Measurements from ENCODE around the gene ARL5C.
A peak's percentile ranks its signal among the peaks of the same experiment; 100 is the strongest.

Gene ARL5C

GRCh38 chr17:39208893-39209292 lies 42.9 kb upstream of the ARL5C start:
- TF ChIP-seq CTCF (IDR thresholded peaks at IDR 0.05; ENCODE audit: control extremely low read depth, extremely low read depth, low read depth, missing control alignments): no peak
- DNase-seq (ENCODE audit: extremely low spot score): peak; percentile 66
- CTCF ChIA-PET: interaction anchor here (0.9 to 8.7 kb wide), 10 partner anchors 10 to 185 kb away, joined by 3 to 151 read pairs (median 5); no protein-coding TSS in a partner anchor
- POLR2A ChIA-PET: interaction anchor here (1.0 kb wide), 1 partner anchor 9 kb away, joined by 8 read pairs; the partner anchor contains the start of gene RPL19

GRCh38 chr17:39208136-39208535 lies 42.2 kb upstream of the ARL5C start:
- ChIA-PET POLR2A (interaction anchor here (0.7 kb wide), 1 partner anchor 28 kb away, joined by 4 read pairs; no protein-coding TSS in a partner anchor), CTCF (interaction anchor here (1.2 to 8.7 kb wide), 10 partner anchors 11 to 225 kb away, joined by 3 to 151 read pairs (median 6); no protein-coding TSS in a partner anchor)
- TF ChIP-seq CTCF (IDR thresholded peaks at IDR 0.05; ENCODE audit: control extremely low read depth, extremely low read depth, low read depth, missing control alignments): no peak
- DNase-seq (ENCODE audit: extremely low spot score): no peak

GRCh38 chr17:39205112-39205526 lies 39.2 kb upstream of the ARL5C start:
- DNase-seq (ENCODE audit: extremely low spot score): no peak
- CTCF ChIA-PET: interaction anchor here (1.0 to 8.7 kb wide), 8 partner anchors 26 to 417 kb away, joined by 3 to 151 read pairs (median 5); no protein-coding TSS in a partner anchor
- TF ChIP-seq CTCF (IDR thresholded peaks at IDR 0.05; ENCODE audit: control extremely low read depth, extremely low read depth, low read depth, missing control alignments): no peak
- POLR2A ChIA-PET: interaction anchor here (0.5 to 0.7 kb wide), 2 partner anchors 75 to 860 kb away, joined by 3 to 4 read pairs; no protein-coding TSS in a partner anchor

- CTCF ChIA-PET: interaction anchor here (1.0 to 8.7 kb wide), 4 partner anchors 29 to 51 kb away, joined by 4 to 151 read pairs (median 38); no protein-coding TSS in a partner anchor
- POLR2A ChIA-PET: interaction anchor here (0.6 to 0.7 kb wide), 2 partner anchors 34 to 246 kb away, joined by 5 read pairs; no protein-coding TSS in a partner anchor
- DNase-seq (ENCODE audit: extremely low spot score): no peak
- no peak for TF ChIP-seq CTCF (IDR thresholded peaks at IDR 0.05; ENCODE audit: control extremely low read depth, extremely low read depth, low read depth, missing control alignments)
These were observed 38.3 kb upstream of the ARL5C start for GRCh38 chr17:39204245-39204644.

- POLR2A ChIA-PET: interaction anchor here (0.7 kb wide), 1 partner anchor 124 kb away, joined by 4 read pairs; no protein-coding TSS in a partner anchor
These were observed 35.1 kb upstream of the ARL5C start for GRCh38 chr17:39200957-39201510.

More at GRCh38 chr17:39200957-39201510, 35.1 kb upstream of the ARL5C start:
- CTCF ChIA-PET: interaction anchor here (2.3 to 3.4 kb wide), 3 partner anchors 26 to 43 kb away, joined by 7 to 22 read pairs (median 10); no protein-coding TSS in a partner anchor
- TF ChIP-seq CTCF (IDR thresholded peaks at IDR 0.05; ENCODE audit: control extremely low read depth, extremely low read depth, low read depth, missing control alignments): no peak
- DNase-seq (ENCODE audit: extremely low spot score): no peak

Measured in GM10248 (cell line).